NCI-H2081 (cell line): Measurements from ENCODE around the gene CSMD2.

ENCODE experiments used
- DNase-seq, 2 experiments: peaks; one replicate each; lab custom pipeline; 2025; lab: John Stamatoyannopoulos, UW

CSMD2 gene

GRCh38 chr1:33960188-33960895 is 204.7 kb downstream of the CSMD2 start:
- no peak for DNase-seq

GRCh38 chr1:33957854-33958253 is 207.2 kb downstream of the CSMD2 start:
- no peak for DNase-seq

GRCh38 chr1:33955096-33955495 is 209.9 kb downstream of the CSMD2 start:
- no peak for DNase-seq

GRCh38 chr1:33949570-33949969 is 215.5 kb downstream of the CSMD2 start:
- no peak for DNase-seq

- no peak for DNase-seq
Measured at GRCh38 chr1:33948291-33948690, 216.7 kb downstream of the CSMD2 start.

GRCh38 chr1:33946836-33947235 is 218.2 kb downstream of the CSMD2 start:
- no peak for DNase-seq

GRCh38 chr1:33944846-33945245 is 220.2 kb downstream of the CSMD2 start:
- no peak for DNase-seq

- DNase-seq: no peak
Measured at GRCh38 chr1:33943978-33944377, 221.1 kb downstream of the CSMD2 start.

- no peak for DNase-seq
Measured at GRCh38 chr1:33932871-33933270, 232.2 kb downstream of the CSMD2 start.

- no peak for DNase-seq
Measured at GRCh38 chr1:33931111-33931475, 233.9 kb downstream of the CSMD2 start.

- no peak for DNase-seq
Measured at GRCh38 chr1:33930346-33931110, 234.5 kb downstream of the CSMD2 start.

- DNase-seq: no peak
Measured at GRCh38 chr1:33928251-33928650, 236.8 kb downstream of the CSMD2 start.

GRCh38 chr1:33927721-33928120 is 237.3 kb downstream of the CSMD2 start:
- DNase-seq: no peak

GRCh38 chr1:33925586-33925985 is 239.4 kb downstream of the CSMD2 start:
- DNase-seq: no peak

- DNase-seq: no peak
Measured at GRCh38 chr1:33921281-33921680, 243.7 kb downstream of the CSMD2 start.

GRCh38 chr1:33918368-33918767 is 246.7 kb downstream of the CSMD2 start:
- DNase-seq: no peak

GRCh38 chr1:33916786-33917185 is 248.2 kb downstream of the CSMD2 start:
- DNase-seq: no peak

GRCh38 chr1:33914531-33914930 is 250.5 kb downstream of the CSMD2 start:
- DNase-seq: no peak

- no peak for DNase-seq
Measured at GRCh38 chr1:33908324-33908956, 256.6 kb downstream of the CSMD2 start.

GRCh38 chr1:33906156-33906555 is 258.9 kb downstream of the CSMD2 start:
- DNase-seq: no peak

GRCh38 chr1:33905241-33905640 is 259.8 kb downstream of the CSMD2 start:
- no peak for DNase-seq

- DNase-seq: no peak
Measured at GRCh38 chr1:33903210-33903589, 261.8 kb downstream of the CSMD2 start.
